BJ (cell line): ENCODE measurements around the gene CNDP2. TPM values are rescaled to one million over a fixed set of nuclear protein-coding genes. Genes with fewer than 3 reads are reported as not detected.
A peak's percentile ranks its signal among the peaks of the same experiment; 100 is the strongest.

Source experiments
- CTCF ChIA-PET: fragments of 350-600 bp; formaldehyde crosslinking; extraction: SDS; loops from one replicate; lab custom pipeline; 2021; ENCODE audit warnings: antibody characterized with exemption, inconsistent platforms; lab: Yijun Ruan, JAX
- POLR2A ChIA-PET: fragments of 300-600 bp; sonication (Branson Sonifier 250); formaldehyde crosslinking; extraction: SDS; loops from one replicate; lab custom pipeline; 2021; ENCODE audit warnings: antibody characterized with exemption; lab: Charles Lee
- DNase-seq: peaks from one replicate; pipeline ENCODE4 v3.0.0-alpha.2; 2011; ENCODE audit warnings: low read depth
- H3K27me3 ChIP-seq: 2 replicates; pipeline ENCODE4 v1.6.0; 2011; ENCODE audit warnings: low read length; ENCODE audit not compliant: control insufficient read depth, insufficient read depth
- H3K36me3 ChIP-seq: 2 replicates; pipeline ENCODE4 v1.5.1; 2011; ENCODE audit warnings: low read length; ENCODE audit not compliant: control insufficient read depth, insufficient read depth
- H3K4me3 ChIP-seq: 2 replicates; pipeline ENCODE4 v1.5.1; 2011; ENCODE audit warnings: low read depth, mild to moderate bottlenecking, control low read depth, low read length
- CTCF ChIP-seq: IDR thresholded peaks from 2 replicates; pipeline ENCODE4 v1.5.1; 2011; ENCODE audit warnings: low read depth, mild to moderate bottlenecking, control low read depth, inconsistent platforms, low read length, moderate library complexity; ENCODE audit not compliant: insufficient read depth
- polyA plus RNA-seq: library from polyadenylated mRNA; depleted of rRNA; stranded (reverse); fragments of >200 nt; gene quantifications from 2 replicates; pipeline ENCODE4 v1.2.3, GENCODE V29; 2011

Gene CNDP2
- polyA plus RNA-seq, 1 experiment: 99.4 TPM

GRCh38 chr18:74541703-74542555 lies 45.8 kb downstream of the CNDP2 start:
- ChIA-PET POLR2A (no interaction called here), CTCF (interaction anchor here (2.2 kb wide), 1 partner anchor 10 kb away, joined by 8 read pairs; no protein-coding TSS in a partner anchor)
- DNase-seq: no peak
- no peak for TF ChIP-seq CTCF
- Histone ChIP-seq H3K36me3 (no peaks in the 10 kb centered on the region), H3K27me3 (peaks cover 11% of the 10 kb centered on the region), H3K4me3 (no peak overlapping the region)

GRCh38 chr18:74544898-74545297 lies 48.7 kb downstream of the CNDP2 start:
- no peak for TF ChIP-seq CTCF
- ChIA-PET CTCF (no interaction called here), POLR2A (no interaction called here)
- no peaks in the 10 kb centered on the region for H3K36me3 ChIP-seq
- no peak overlapping the region for H3K4me3 ChIP-seq
- DNase-seq: no peak
- peaks cover 5% of the 10 kb centered on the region for H3K27me3 ChIP-seq

GRCh38 chr18:74546007-74546406 lies 49.8 kb downstream of the CNDP2 start:
- POLR2A ChIA-PET: no interaction called here
- Histone ChIP-seq H3K4me3 (no peak overlapping the region), H3K36me3 (no peaks in the 10 kb centered on the region), H3K27me3 (peaks cover 3% of the 10 kb centered on the region)
- CTCF ChIA-PET: interaction anchor here (0.6 to 2.9 kb wide), 4 partner anchors 168 to 198 kb away, joined by 3 to 24 read pairs (median 5); no protein-coding TSS in a partner anchor
- DNase-seq: no peak
- TF ChIP-seq CTCF: no peak

- H3K36me3 ChIP-seq: no peaks in the 10 kb centered on the region
- no peak overlapping the region for H3K4me3 ChIP-seq
- peaks cover 1% of the 10 kb centered on the region; the same call in 1 of the 2 replicates for H3K27me3 ChIP-seq
- ChIA-PET POLR2A (no interaction called here), CTCF (interaction anchor here (1.5 to 2.9 kb wide), 3 partner anchors 193 to 199 kb away, joined by 4 to 24 read pairs (median 6); no protein-coding TSS in a partner anchor)
- TF ChIP-seq CTCF: no peak
- peak; percentile 28 for DNase-seq
Observed at GRCh38 chr18:74546751-74547530, 50.8 kb downstream of the CNDP2 start.

GRCh38 chr18:74547860-74548259 lies 51.7 kb downstream of the CNDP2 start:
- no peak for DNase-seq
- Histone ChIP-seq H3K27me3 (no peaks in the 10 kb centered on the region), H3K36me3 (no peaks in the 10 kb centered on the region), H3K4me3 (no peak overlapping the region)
- POLR2A ChIA-PET: no interaction called here
- TF ChIP-seq CTCF: no peak
- CTCF ChIA-PET: interaction anchor here (0.6 to 2.9 kb wide), 5 partner anchors 194 to 1714 kb away, joined by 3 to 24 read pairs (median 4); no protein-coding TSS in a partner anchor
